ENCODE measurements around the gene SYNPO2.

DNA sequence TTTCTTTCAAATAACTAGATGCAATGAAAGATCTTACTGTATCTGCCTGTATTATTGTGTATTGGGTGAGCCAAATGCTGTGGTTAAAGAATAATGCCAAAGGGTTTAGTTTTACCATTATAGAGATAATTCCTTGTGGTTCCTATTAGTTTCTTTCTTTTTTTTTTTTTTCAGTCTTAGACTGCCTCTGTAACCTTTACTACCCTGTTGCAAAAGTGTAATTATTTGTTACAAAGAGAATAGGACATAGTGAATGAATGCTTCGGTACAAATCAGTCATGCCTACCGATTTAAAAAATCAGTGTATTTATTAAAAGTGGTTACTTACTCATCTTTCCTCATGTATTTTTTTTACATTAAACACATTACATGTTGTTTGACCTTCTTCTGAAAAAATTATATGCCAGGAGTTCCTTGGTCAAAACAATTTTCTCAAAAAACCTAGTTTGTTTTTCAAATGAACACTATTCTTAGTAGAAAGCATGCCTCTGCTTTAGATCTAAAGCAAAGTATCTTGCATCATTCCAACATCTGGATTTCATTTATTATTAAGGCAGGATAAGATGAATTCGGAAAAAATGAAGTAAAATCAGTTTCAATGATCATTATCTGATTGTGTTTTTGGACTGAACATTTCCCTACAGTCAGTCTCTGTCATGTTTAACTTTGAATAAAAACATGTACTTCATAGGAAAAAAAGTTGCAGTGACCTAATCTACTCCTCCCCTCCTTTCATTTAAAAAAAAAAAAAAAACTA lies 21.2 kb upstream of the SYNPO2 start:
- TF ChIP-seq, protein P1, sequence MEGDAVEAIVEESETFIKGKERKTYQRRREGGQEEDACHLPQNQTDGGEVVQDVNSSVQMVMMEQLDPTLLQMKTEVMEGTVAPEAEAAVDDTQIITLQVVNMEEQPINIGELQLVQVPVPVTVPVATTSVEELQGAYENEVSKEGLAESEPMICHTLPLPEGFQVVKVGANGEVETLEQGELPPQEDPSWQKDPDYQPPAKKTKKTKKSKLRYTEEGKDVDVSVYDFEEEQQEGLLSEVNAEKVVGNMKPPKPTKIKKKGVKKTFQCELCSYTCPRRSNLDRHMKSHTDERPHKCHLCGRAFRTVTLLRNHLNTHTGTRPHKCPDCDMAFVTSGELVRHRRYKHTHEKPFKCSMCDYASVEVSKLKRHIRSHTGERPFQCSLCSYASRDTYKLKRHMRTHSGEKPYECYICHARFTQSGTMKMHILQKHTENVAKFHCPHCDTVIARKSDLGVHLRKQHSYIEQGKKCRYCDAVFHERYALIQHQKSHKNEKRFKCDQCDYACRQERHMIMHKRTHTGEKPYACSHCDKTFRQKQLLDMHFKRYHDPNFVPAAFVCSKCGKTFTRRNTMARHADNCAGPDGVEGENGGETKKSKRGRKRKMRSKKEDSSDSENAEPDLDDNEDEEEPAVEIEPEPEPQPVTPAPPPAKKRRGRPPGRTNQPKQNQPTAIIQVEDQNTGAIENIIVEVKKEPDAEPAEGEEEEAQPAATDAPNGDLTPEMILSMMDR (IDR thresholded peaks at IDR 0.05; ENCODE audit: low read depth, low read length) = no peak
- TF ChIP-seq POLR2A (IDR thresholded peaks at IDR 0.05; ENCODE audit: extremely low read depth, insufficient read length) (no peak), MAX (IDR thresholded peaks at IDR 0.05; ENCODE audit: low read depth, low read length) (no peak), MYC (IDR thresholded peaks at IDR 0.05; ENCODE audit: low read depth, low read length) (no peak)

Measured in NB4 (cell line).